ENCODE results near the gene PIK3CD.
"Not testable (repeated sequence)": the region's sequence is repeated elsewhere in the genome, so short reads cannot be mapped to it uniquely, and the experiment has no call there.

Gene PIK3CD

DNA sequence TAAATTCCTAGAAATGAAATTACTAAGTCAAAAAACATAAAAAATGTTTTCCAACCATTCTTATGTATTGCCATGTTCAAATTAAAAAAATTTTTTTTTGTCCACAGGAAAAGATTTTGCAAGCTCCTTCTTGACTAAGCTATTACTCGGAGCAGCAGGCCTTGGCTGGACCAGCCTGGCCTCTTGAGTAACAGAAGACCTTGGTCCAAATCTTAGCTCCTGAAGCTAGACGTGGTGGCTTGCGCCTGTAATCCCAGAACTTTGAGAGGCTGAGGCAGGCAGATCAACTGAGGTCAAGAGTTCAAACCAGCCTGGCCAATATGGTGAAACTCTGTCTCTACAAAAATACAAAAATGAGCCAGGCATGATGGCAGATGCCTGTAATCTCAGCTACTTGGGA lies 94.7 kb downstream of the PIK3CD start:
- no peak for DNase-seq

GRCh38 chr1:9746651-9747050 lies 95.1 kb downstream of the PIK3CD start:
- no peak for DNase-seq

- DNase-seq = not testable (repeated sequence)
Observed at GRCh38 chr1:9748391-9748790, 96.9 kb downstream of the PIK3CD start.

GRCh38 chr1:9749361-9749760 lies 97.8 kb downstream of the PIK3CD start:
- no peak for DNase-seq

- DNase-seq = no peak
Observed at GRCh38 chr1:9751971-9752370, 100.4 kb downstream of the PIK3CD start.

GRCh38 chr1:9753121-9753531 lies 101.6 kb downstream of the PIK3CD start:
- DNase-seq = no peak

- DNase-seq = no peak
Observed at GRCh38 chr1:9755441-9755995, 104.0 kb downstream of the PIK3CD start.

DNA sequence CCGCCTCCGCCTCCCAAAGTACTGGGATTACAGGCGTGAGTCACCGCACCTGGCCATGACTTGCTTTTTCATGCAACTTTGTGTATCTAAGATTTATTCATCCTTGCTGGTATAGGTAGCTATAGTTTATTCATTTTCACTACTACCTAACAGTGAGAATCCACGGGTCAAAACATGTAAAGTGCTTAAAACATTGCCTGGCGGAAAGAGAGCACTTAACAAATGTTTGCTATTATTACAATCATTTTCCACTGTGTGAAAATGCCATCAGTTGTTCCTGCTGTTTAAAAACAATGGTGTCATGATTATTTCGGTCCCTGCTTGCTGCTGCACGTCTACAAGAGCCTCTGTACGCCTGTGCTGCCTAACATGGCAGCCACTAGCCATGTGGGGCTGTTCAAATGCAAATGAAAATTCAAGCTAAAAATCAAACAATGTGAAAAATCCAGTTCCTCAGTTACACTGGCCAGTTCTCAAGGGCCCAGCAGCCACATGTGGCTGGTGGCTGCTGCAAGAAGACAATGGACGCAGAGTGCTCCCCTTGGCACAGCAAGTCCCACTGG lies 107.1 kb downstream of the PIK3CD start:
- no peak for DNase-seq

DNA sequence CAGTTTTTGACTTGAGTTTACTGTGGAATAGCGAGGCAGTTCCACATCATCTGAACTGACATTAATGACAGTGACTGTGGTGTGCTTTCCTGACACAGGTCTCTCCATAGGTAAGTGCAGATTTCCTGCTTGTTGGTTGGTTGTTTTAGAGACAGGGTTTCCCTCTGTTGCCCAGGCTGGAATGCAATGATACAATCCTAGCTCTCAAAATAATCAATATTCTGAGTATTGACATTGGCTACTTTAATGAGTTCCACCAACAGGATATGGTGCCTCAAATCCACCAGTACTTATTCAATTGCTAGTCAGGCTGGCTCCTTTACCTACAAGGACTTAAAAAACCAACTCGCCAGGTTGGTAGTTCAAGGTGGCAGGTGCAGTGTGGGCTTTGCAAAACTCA lies 108.4 kb downstream of the PIK3CD start:
- DNase-seq = no peak

- DNase-seq = no peak
Observed at GRCh38 chr1:9760824-9761223, 109.3 kb downstream of the PIK3CD start.

DNA sequence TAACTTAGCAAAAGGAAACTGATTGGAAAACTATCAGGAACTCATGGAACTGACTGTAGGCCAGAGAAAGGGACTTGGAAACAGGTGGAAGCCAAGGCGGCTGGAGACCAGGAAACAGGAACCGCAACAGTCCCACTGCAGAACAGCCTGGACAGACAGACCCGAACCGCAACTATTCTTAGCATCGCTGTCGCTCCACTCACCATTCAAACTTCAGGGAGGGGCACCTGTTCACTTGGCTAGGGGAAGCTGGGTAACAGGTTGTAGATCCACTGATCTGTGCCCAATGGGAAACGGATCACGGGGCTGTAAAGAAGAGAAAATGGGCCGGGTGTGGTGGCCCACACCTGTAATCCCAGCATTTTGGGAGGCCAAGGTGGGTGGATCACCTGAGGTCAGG lies 110.3 kb downstream of the PIK3CD start:
- no peak for DNase-seq

DNA sequence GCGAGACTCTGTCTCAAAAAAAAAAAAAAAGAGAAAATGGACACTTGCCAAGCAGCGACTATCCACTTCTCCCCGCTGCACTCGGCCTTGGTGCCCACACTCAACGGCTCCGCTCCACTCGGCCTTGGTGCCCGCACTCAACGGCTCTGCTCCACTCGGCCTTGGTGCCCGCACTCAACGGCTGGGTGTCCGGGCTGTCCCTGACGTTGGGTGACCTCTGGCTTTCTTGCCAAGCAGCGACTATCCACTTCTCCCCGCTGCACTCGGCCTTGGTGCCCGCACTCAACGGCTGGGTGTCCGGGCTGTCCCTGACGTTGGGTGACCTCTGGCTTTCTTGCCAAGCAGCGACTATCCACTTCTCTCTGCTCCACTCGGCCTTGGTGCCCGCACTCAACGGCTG lies 110.9 kb downstream of the PIK3CD start:
- DNase-seq = not testable (repeated sequence)

- DNase-seq = no peak
Observed at GRCh38 chr1:9763914-9764313, 112.4 kb downstream of the PIK3CD start.

GRCh38 chr1:9764550-9764949 lies 113.0 kb downstream of the PIK3CD start:
- DNase-seq = no peak

DNA sequence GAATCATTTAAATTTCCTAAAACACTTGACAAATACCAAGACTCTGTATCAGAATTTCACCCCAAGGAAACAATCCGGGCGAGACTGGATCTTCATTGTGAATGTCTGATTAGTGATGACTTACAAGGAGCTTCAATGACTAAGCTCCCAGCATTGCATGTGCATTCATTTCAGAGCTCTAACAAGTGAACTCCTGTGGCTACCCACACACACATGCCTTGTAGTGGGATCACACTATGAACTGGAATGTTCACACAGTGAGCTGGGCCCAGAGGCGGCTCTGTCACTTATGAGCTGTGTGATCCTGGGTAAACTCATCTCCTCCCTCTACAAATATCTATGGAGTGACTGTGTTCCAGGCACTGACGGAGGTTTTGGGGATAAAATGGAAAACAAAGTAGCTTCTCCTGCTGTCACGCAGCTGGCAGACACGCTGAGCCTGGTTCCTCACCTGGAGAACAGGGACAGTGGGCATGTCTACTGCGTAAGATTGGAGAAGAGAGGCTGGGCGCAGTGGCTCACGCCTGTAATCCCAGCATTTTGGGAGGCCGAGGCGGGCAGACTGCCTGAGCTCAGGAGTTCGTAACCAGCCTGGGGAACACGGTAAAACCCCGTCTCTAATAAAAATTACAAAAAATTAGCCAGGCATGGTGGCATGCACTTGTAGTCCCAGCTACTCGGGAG lies 115.4 kb downstream of the PIK3CD start:
- no peak for DNase-seq

DNA sequence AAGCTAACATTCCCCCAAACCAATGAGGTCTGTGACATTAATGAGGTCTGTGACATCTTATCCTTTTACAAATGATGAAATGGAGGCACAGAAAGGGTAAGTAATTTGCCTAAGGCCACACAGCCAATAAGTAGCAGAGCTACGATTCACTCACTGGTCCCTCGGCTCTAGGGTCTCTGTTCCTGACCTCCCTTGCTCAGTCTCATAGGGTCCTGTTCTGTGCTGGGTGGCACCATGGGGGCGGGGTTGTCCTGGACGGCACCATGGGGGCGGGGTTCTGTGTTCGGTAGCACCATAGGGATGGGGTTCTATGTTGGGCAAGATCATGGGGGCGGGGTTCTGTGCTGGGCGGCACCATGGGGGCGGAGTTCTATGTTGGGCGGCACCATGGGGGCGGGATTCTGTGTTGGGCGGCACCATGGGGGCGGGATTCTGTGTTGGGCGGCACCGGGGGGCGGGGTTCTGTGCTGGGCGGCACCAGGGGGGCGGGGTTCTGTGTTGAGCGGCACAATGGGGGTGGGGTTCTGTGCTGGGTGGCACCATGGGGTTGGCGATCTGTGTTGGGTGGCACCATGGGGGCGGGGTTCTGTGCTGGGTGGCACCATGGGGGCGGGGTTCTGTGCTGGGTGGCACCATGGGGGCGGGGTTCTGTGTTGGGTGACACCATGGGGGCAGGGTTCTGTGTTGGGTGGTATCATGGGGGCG lies 116.6 kb downstream of the PIK3CD start:
- DNase-seq = no peak

GRCh38 chr1:9768983-9769382 lies 117.5 kb downstream of the PIK3CD start:
- DNase-seq = no peak

- DNase-seq = no peak
Observed at GRCh38 chr1:9770298-9770697, 118.8 kb downstream of the PIK3CD start.

GRCh38 chr1:9774712-9775679 lies 123.5 kb downstream of the PIK3CD start:
- no peak for DNase-seq

GRCh38 chr1:9776685-9777084 lies 125.2 kb downstream of the PIK3CD start:
- no peak for DNase-seq

All from left hindlimb (tissue), 1 donor.